Measurements from ENCODE around the gene RALGDS. TPM values are rescaled to one million over a fixed set of nuclear protein-coding genes. Genes with fewer than 3 reads are reported as not detected.

The RALGDS gene
- total and polyA plus RNA-seq, 2 of the 4 experiments (the other 2 are of a cell fraction): 13.1 to 36.9 TPM

- no peaks in the 10 kb centered on the region for H3K9me1 ChIP-seq (ENCODE audit: insufficient read depth, low read length)
- CTCF ChIA-PET: interaction anchor here (0.6 to 0.7 kb wide), 2 partner anchors 13 to 289 kb away, joined by 3 to 4 read pairs; no protein-coding TSS in a partner anchor
Measured at GRCh38 chr9:133087429-133088145, 33.5 kb downstream of the RALGDS start.

More at GRCh38 chr9:133087429-133088145, 33.5 kb downstream of the RALGDS start:
- ATAC-seq (ENCODE audit: low read depth): no peak
- Histone ChIP-seq H3K4me1 (ENCODE audit: control insufficient read depth, insufficient read depth, low read length) (no peaks in the 10 kb centered on the region), H4K20me1 (ENCODE audit: insufficient read depth, low read length) (no peaks in the 10 kb centered on the region), H2BK5ac (ENCODE audit: low read depth, low read length, poor library complexity, severe bottlenecking) (no peak overlapping the region), H3K4ac (ENCODE audit: low read depth, low read length) (no peak overlapping the region), H3K79me1 (ENCODE audit: low read depth in 1 of 2, low read length in 2 of 2) (no peaks in the 10 kb centered on the region), H3K23ac (ENCODE audit: low read depth, low read length) (no peak overlapping the region), H3K27me3 (ENCODE audit: control insufficient read depth, insufficient read depth, low read length) (peaks cover 3% of the 10 kb centered on the region; the same call in 1 of the 2 replicates), H3K9me3 (ENCODE audit: control insufficient read depth, insufficient read depth, low read length) (no peaks in the 10 kb centered on the region), H3K18ac (ENCODE audit: low read depth, low read length) (no peak overlapping the region), H2AK9ac (replicated peaks; ENCODE audit: low read depth, low read length, poor library complexity) (peak overlapping the region; percentile 16), H4K91ac (ENCODE audit: insufficient read depth, low read depth, low read length) (no peak overlapping the region), H2BK15ac (ENCODE audit: low read depth, low read length) (no peak overlapping the region), H4K5ac (ENCODE audit: low read depth, low read length) (no peak overlapping the region), H4K8ac (ENCODE audit: low read depth in 2 of 2, low read length in 2 of 2) (no peak overlapping the region), H3K36me3 (ENCODE audit: control insufficient read depth, insufficient read depth, low read length) (no peaks in the 10 kb centered on the region), H3K4me2 (ENCODE audit: low read depth, low read length) (no peak overlapping the region), H2AK5ac (ENCODE audit: low read depth, low read length) (no peak overlapping the region), H2BK20ac (ENCODE audit: low read depth, low read length) (no peak overlapping the region), H2AFZ (replicated peaks; ENCODE audit: low read length, poor library complexity) (no peak overlapping the region), H3K9ac (ENCODE audit: low read depth, low read length) (no peak overlapping the region), H3K4me3 (ENCODE audit: insufficient read depth, low read depth, low read length) (no peak overlapping the region), H3K56ac (ENCODE audit: extremely low read depth, insufficient read depth, low read length) (no peak overlapping the region), H2BK120ac (ENCODE audit: low read depth, low read length) (no peak overlapping the region), H3K27ac (ENCODE audit: insufficient read depth, low read length) (no peak overlapping the region), H3K14ac (replicated peaks; ENCODE audit: low read depth, low read length) (no peak overlapping the region)
- dilution Hi-C loops (cut with HindIII; ENCODE audit: low sequenced_read_pairs, unreplicated experiment) (no loop called here), in situ Hi-C loops (cut with MboI; ENCODE audit: low sequenced_read_pairs) (no loop called here), intact Hi-C loops (cut with micrococcal nuclease) (no loop called here)
- DNase-seq: no peak
- no TSS peak for BruUV-seq (replicated peaks)
- no peak for TF ChIP-seq CEBPB (IDR thresholded peaks at IDR 0.05; ENCODE audit: low read depth, low read length)
- no peak for TF ChIP-seq RAD21 (IDR thresholded peaks at IDR 0.05; ENCODE audit: low read length)
- TF ChIP-seq BHLHE40 (IDR thresholded peaks at IDR 0.05; ENCODE audit: low read depth, low read length): no peak
- TF ChIP-seq, protein P1, sequence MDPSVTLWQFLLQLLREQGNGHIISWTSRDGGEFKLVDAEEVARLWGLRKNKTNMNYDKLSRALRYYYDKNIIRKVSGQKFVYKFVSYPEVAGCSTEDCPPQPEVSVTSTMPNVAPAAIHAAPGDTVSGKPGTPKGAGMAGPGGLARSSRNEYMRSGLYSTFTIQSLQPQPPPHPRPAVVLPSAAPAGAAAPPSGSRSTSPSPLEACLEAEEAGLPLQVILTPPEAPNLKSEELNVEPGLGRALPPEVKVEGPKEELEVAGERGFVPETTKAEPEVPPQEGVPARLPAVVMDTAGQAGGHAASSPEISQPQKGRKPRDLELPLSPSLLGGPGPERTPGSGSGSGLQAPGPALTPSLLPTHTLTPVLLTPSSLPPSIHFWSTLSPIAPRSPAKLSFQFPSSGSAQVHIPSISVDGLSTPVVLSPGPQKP (IDR thresholded peaks at IDR 0.05; ENCODE audit: borderline replicate concordance, low read depth, low read length): no peak
- no peak for TF ChIP-seq CHD1 (IDR thresholded peaks at IDR 0.05; ENCODE audit: low read depth, low read length)
- TF ChIP-seq MAZ (IDR thresholded peaks at IDR 0.05; ENCODE audit: borderline replicate concordance, low read depth, low read length): no peak
- no peak for TF ChIP-seq FOS (IDR thresholded peaks at IDR 0.05; ENCODE audit: low read depth, low read length)
- no peak for TF ChIP-seq POLR2A (IDR thresholded peaks at IDR 0.05; ENCODE audit: low read depth, low read length)
- no peak for TF ChIP-seq MAFK (IDR thresholded peaks at IDR 0.05; ENCODE audit: low read depth, low read length)
- TF ChIP-seq, protein P2, sequence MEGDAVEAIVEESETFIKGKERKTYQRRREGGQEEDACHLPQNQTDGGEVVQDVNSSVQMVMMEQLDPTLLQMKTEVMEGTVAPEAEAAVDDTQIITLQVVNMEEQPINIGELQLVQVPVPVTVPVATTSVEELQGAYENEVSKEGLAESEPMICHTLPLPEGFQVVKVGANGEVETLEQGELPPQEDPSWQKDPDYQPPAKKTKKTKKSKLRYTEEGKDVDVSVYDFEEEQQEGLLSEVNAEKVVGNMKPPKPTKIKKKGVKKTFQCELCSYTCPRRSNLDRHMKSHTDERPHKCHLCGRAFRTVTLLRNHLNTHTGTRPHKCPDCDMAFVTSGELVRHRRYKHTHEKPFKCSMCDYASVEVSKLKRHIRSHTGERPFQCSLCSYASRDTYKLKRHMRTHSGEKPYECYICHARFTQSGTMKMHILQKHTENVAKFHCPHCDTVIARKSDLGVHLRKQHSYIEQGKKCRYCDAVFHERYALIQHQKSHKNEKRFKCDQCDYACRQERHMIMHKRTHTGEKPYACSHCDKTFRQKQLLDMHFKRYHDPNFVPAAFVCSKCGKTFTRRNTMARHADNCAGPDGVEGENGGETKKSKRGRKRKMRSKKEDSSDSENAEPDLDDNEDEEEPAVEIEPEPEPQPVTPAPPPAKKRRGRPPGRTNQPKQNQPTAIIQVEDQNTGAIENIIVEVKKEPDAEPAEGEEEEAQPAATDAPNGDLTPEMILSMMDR (conservative IDR thresholded peaks at IDR 0.05; ENCODE audit: low read depth, low read length): no peak
- no peak for TF ChIP-seq RCOR1 (IDR thresholded peaks at IDR 0.05; ENCODE audit: insufficient replicate concordance, low read length)
- no peak for TF ChIP-seq SMC3 (IDR thresholded peaks at IDR 0.05; ENCODE audit: low read depth, low read length)
- POLR2A ChIA-PET (ENCODE audit: unreplicated experiment): no interaction called here
- WGBS, 2 experiments (ENCODE audit: extremely low coverage in 2 of 2, insufficient read length in 1 of 2): 60% methylated on average over 1 of the region's 7 CpGs; no CpG with 5 or more reads in 1 of the 2 experiments

All from IMR-90 (cell line).